ENCODE results near the gene PGBD2.
A peak's percentile ranks its signal among the peaks of the same experiment; 100 is the strongest.
"Not testable (repeated sequence)": the region's sequence is repeated elsewhere in the genome, so short reads cannot be mapped to it uniquely, and the experiment has no call there.

The PGBD2 gene

GRCh38 chr1:248926401-248927182, 20.6 kb downstream of the PGBD2 start:
- no peak for DNase-seq (ENCODE audit: low read depth in 1 of 2, low spot score in 1 of 2)

GRCh38 chr1:248927283-248927682, 21.2 kb downstream of the PGBD2 start:
- DNase-seq (ENCODE audit: low read depth in 1 of 2, low spot score in 1 of 2), result not testable (repeated sequence)

GRCh38 chr1:248928122-248928521, 22.1 kb downstream of the PGBD2 start:
- not testable (repeated sequence) for DNase-seq (ENCODE audit: low read depth in 1 of 2, low spot score in 1 of 2)

- DNase-seq (ENCODE audit: low read depth in 1 of 2, low spot score in 1 of 2), result not testable (repeated sequence)
Measured at GRCh38 chr1:248930037-248930436, 24.0 kb downstream of the PGBD2 start.

GRCh38 chr1:248938173-248938809, 32.3 kb downstream of the PGBD2 start:
- DNase-seq (ENCODE audit: low read depth in 1 of 2, low spot score in 1 of 2), result not testable (repeated sequence)

GRCh38 chr1:248944134-248944999, 38.3 kb downstream of the PGBD2 start:
- DNase-seq (ENCODE audit: low read depth in 1 of 2, low spot score in 1 of 2), result not testable (repeated sequence)

- not testable (repeated sequence) for DNase-seq (ENCODE audit: low read depth in 1 of 2, low spot score in 1 of 2)
Measured at GRCh38 chr1:248945000-248945423, 39.0 kb downstream of the PGBD2 start.

GRCh38 chr1:248945453-248945852, 39.4 kb downstream of the PGBD2 start:
- not testable (repeated sequence) for DNase-seq (ENCODE audit: low read depth in 1 of 2, low spot score in 1 of 2)

- DNase-seq (ENCODE audit: low read depth in 1 of 2, low spot score in 1 of 2), result peak in 1 of 2 donors; percentile 10
Measured at GRCh38 chr1:248945856-248946416, 39.9 kb downstream of the PGBD2 start.

Measured in activated CD4-positive, alpha-beta T cell treated with anti-CD3 and anti-CD28 coated beads, Interleukin-2, amount 50 U/mL, for 24 hours (primary cell).